Kidney glomerular epithelial cell (primary cell): ENCODE results near the gene GRIK1.

Source experiments
- DNase-seq: peaks from one replicate; lab custom pipeline; 2025; lab: John Stamatoyannopoulos, UW

The GRIK1 gene

GRCh38 chr21:29827647-29828046, 112.1 kb downstream of the GRIK1 start:
- DNase-seq, result no peak

- DNase-seq, result no peak
Measured at GRCh38 chr21:29827236-29827635, 112.6 kb downstream of the GRIK1 start.

DNA sequence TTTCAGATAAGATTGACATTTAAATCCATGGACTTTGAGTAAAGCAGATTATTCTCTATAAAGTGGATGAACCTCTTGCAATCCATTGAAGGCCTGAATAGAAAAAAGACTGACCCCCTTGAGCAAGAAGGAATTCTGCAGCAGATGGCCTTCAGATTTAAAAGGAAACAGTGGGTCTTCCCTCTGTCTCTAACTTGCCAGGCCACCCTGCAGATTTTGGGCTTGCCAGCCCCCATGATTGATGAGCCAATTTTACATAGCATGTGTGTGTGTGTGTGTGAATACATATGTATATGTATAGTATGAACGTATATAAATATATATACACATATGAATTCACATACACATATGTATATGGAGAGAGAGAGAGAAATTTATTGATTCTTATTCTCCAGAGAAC, 113.4 kb downstream of the GRIK1 start:
- no peak for DNase-seq

DNA sequence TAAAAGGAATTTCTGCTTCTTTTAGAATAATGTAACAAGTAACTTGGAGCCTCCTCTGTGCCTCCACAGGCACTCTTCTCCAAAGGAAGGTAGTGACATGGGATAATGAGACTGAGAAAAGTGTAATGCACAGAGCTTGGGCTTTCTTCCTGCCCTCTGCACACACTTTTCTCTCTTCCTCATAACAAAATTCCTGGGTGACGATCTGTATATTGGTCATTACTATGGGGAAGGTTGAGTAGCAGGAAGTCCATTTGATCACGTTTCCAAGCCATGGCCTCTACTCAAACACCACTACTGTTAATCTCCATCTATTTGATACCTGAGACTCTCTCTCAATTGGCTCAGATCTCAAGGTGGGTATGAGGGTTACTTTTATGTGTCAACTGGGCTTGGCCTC, 113.9 kb downstream of the GRIK1 start:
- no peak for DNase-seq

DNA sequence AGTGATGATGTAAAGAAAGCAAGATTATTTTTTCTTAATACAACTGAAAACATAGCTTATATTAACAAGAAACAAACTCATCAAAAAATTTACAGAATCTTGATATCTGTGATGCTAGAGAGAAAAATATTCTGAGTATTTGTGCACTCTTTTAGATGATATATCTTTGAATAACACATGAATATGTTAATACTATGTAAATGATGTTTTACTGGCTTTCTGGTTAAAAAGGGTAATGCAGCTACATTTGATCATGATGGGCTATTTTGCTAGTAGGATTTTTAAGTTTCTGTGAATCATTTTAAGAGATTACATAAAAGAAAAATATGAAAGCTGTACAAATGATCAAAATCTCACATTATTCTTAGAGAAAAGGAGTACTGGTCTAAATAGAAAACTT, 114.5 kb downstream of the GRIK1 start:
- DNase-seq, result no peak

- DNase-seq, result no peak
Measured at GRCh38 chr21:29822064-29822463, 117.7 kb downstream of the GRIK1 start.

GRCh38 chr21:29821230-29821629, 118.6 kb downstream of the GRIK1 start:
- DNase-seq, result no peak

GRCh38 chr21:29819675-29820326, 120.0 kb downstream of the GRIK1 start:
- DNase-seq, result no peak

- DNase-seq, result no peak
Measured at GRCh38 chr21:29818383-29818921, 121.3 kb downstream of the GRIK1 start.

- no peak for DNase-seq
Measured at GRCh38 chr21:29817450-29817849, 122.3 kb downstream of the GRIK1 start.

DNA sequence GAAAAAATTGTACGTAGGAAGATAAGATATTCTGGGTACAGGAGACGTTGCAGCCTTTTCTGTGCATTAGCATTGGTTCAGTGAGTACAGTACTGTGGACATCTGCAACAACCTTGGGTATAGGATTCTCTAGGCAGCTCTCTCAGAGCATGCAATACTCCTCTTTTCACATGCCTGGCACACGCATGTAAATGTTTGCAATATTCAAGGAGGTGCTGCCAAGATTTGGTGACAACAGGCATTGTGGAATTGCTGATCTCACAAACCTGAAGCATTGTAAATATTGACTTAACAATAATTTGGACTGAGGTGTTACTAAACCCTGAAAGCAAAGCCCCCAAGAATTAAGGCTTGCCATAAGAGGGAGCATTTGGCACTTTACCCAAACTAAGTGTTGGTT, 126.8 kb downstream of the GRIK1 start:
- DNase-seq, result no peak

GRCh38 chr21:29810871-29811270, 128.9 kb downstream of the GRIK1 start:
- DNase-seq, result no peak

DNA sequence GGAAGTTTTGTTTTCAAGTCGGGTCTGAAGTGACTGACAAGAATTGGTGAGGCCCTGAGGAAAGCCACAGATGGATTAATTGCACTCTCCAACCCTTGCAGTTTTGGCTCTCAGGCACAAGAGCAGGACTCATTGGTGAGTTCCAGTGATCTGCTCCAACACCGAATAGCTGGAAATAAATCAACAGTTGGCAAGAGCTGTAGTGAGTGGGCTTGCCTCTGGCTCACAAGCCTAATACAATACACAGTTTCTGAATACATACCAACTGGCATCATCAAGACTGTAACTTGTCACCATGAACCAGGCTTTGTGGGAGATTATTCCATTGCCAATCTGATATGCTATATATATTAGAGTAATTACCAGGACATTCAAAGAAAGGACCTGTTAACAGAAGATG, 131.6 kb downstream of the GRIK1 start:
- DNase-seq, result no peak

DNA sequence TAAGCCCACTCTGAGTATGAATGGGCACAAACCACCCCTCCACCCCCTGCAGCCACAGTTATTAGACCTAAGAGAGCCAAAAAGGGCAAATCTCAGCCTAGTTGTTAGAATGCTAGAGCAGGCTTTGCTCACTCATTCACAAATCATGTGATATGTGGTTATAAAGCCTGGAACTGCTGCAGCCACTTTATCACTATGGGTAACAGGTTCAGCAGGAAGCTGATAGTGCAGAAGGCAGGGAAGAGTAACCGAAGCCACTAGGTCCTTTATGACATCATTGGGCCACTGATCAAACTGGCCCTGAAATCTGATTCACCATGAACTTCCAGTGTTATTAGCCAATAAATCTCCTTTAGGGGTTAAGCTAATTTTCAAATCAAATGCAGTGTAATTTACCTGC, 134.7 kb downstream of the GRIK1 start:
- DNase-seq, result no peak

- DNase-seq, result no peak
Measured at GRCh38 chr21:29803191-29803590, 136.6 kb downstream of the GRIK1 start.

- DNase-seq, result no peak
Measured at GRCh38 chr21:29801122-29801521, 138.7 kb downstream of the GRIK1 start.

GRCh38 chr21:29800056-29800455, 139.7 kb downstream of the GRIK1 start:
- DNase-seq, result no peak

- DNase-seq, result no peak
Measured at GRCh38 chr21:29798840-29799239, 141.0 kb downstream of the GRIK1 start.

DNA sequence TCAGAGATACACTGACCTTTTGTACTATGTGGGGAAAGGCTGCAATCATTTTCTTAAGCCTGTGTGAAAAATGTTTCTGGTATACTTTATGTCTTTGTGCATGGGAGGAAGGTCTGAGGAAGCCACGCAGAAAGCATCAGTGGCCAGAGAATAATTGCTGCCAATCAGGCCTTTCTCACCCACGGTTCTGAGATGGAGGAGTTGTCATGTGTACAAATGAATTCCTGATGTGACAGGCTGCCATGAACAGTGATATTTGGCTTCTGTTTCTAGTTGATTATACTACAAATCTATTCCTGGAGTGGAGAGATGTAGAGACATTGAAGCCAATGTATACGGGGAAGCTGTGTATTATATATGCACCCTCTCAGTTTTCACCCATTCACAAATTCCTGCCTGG, 142.6 kb downstream of the GRIK1 start:
- DNase-seq, result no peak

GRCh38 chr21:29793712-29794111, 146.1 kb downstream of the GRIK1 start:
- DNase-seq, result no peak

GRCh38 chr21:29789393-29789792, 150.4 kb downstream of the GRIK1 start:
- no peak for DNase-seq

DNA sequence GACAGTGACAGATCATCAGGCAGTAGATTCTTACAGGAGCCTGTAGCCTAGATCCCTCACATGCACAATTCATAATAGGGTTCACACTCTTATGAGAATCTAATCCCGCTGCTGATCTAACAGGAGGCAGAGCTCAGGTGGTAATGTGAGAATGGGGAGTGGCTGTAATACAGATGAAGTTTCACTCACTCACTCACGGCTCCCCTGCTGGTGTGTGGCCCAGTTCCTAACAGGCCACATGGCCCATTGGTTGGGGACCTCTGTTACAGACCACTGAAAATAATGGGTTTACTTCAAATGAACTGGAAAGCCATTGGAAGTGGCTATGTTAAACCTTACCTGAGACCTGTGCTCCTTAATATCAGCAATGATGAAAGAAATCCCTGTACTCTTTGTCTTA, 151.0 kb downstream of the GRIK1 start:
- no peak for DNase-seq

GRCh38 chr21:29787361-29787909, 152.4 kb downstream of the GRIK1 start:
- DNase-seq, result no peak
